Testis (tissue), 2 donors: ENCODE measurements around the gene ZNF518B.

Source experiments
- POLR2A ChIP-seq: fragments of 450-650 bp; IDR thresholded peaks from one replicate; pipeline ENCODE4 v1.6.1; 2017; ENCODE audit warnings: antibody characterized with exemption, mild to moderate bottlenecking, moderate library complexity
- TF ChIP-seq, protein P1 (sequence below), 3 experiments: fragments of 450-650 bp in 2 of 3; fragments of 200-600 bp in 1 of 3; sonication (generic) in 1 of 3; IDR thresholded peaks; one replicate each; pipeline ENCODE4 v1.5.1; 2016 to 2019; ENCODE audit warnings: antibody characterized with exemption in 3 of 3, mild to moderate bottlenecking in 2 of 3, moderate library complexity in 1 of 3

- TF ChIP-seq, protein P1, sequence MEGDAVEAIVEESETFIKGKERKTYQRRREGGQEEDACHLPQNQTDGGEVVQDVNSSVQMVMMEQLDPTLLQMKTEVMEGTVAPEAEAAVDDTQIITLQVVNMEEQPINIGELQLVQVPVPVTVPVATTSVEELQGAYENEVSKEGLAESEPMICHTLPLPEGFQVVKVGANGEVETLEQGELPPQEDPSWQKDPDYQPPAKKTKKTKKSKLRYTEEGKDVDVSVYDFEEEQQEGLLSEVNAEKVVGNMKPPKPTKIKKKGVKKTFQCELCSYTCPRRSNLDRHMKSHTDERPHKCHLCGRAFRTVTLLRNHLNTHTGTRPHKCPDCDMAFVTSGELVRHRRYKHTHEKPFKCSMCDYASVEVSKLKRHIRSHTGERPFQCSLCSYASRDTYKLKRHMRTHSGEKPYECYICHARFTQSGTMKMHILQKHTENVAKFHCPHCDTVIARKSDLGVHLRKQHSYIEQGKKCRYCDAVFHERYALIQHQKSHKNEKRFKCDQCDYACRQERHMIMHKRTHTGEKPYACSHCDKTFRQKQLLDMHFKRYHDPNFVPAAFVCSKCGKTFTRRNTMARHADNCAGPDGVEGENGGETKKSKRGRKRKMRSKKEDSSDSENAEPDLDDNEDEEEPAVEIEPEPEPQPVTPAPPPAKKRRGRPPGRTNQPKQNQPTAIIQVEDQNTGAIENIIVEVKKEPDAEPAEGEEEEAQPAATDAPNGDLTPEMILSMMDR (IDR thresholded peaks at IDR 0.05) = no peak
- TF ChIP-seq POLR2A = no peak
Measured at GRCh38 chr4:10506077-10506476, 48.9 kb upstream of the ZNF518B start.
